Coronary artery (tissue), 2 donors: ENCODE data around the gene CLRN1.

Experiments used
- DNase-seq: peaks from one replicate; pipeline ENCODE4 v3.0.0-alpha.2; 2017; ENCODE audit warnings: low spot score
- H3K27ac ChIP-seq, 2 donors: fragments of 200-600 bp; sonication (generic); one replicate each; pipeline ENCODE4 v1.5.1; 2016 to 2019
- H3K4me3 ChIP-seq: fragments of 200-600 bp; sonication (generic); 2 replicates; pipeline ENCODE4 v1.5.1; 2016; ENCODE audit warnings: mild to moderate bottlenecking, moderate library complexity
- CTCF ChIP-seq: fragments of 200-600 bp; sonication (generic); IDR thresholded peaks from one replicate; pipeline ENCODE4 v1.5.1; 2019; ENCODE audit warnings: antibody characterized with exemption

The CLRN1 gene

DNA sequence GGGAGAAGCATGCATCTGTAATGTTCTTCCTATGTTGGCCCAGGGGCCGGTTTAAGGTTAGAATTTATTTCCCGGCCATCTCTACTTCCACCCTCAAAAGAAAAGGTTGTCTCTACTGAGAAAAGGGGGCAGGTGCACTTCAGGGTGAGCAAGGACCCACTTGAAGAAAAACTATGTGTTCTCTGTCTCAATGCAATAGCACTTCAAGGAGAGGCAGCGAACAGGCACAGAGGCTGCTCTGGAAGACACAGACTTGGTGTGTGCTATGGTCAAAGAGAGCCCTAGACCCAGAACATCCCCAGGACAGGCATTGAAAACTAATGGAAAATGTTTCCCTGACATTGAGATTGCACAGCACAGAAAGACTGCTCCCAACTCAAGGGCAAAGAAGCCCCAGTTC is 74.9 kb downstream of the CLRN1 start:
- Histone ChIP-seq H3K4me3 (no peak overlapping the region), H3K27ac (no peak overlapping the region)
- TF ChIP-seq CTCF: no peak
- DNase-seq: no peak

- no peak for TF ChIP-seq CTCF
- Histone ChIP-seq H3K27ac (no peak overlapping the region), H3K4me3 (no peak overlapping the region)
- DNase-seq: no peak
Observed at GRCh38 chr3:150890831-150891230, 81.7 kb downstream of the CLRN1 start.

- no peak for TF ChIP-seq CTCF
- no peak for DNase-seq
- Histone ChIP-seq H3K4me3 (no peak overlapping the region), H3K27ac (no peak overlapping the region)
Observed at GRCh38 chr3:150890295-150890694, 82.2 kb downstream of the CLRN1 start.

GRCh38 chr3:150889106-150889505 is 83.4 kb downstream of the CLRN1 start:
- no peak for DNase-seq
- Histone ChIP-seq H3K27ac (no peak overlapping the region), H3K4me3 (no peak overlapping the region)
- TF ChIP-seq CTCF: no peak

- no peak overlapping the region for H3K4me3 ChIP-seq
- TF ChIP-seq CTCF: no peak
- DNase-seq: no peak
Observed at GRCh38 chr3:150887031-150887430, 85.5 kb downstream of the CLRN1 start.

GRCh38 chr3:150885535-150885934 is 87.0 kb downstream of the CLRN1 start:
- no peak overlapping the region for H3K4me3 ChIP-seq
- H3K27ac ChIP-seq: no peak overlapping the region
- TF ChIP-seq CTCF: no peak
- no peak for DNase-seq

More at GRCh38 chr3:150887031-150887430, 85.5 kb downstream of the CLRN1 start:
- no peak overlapping the region for H3K27ac ChIP-seq

DNA sequence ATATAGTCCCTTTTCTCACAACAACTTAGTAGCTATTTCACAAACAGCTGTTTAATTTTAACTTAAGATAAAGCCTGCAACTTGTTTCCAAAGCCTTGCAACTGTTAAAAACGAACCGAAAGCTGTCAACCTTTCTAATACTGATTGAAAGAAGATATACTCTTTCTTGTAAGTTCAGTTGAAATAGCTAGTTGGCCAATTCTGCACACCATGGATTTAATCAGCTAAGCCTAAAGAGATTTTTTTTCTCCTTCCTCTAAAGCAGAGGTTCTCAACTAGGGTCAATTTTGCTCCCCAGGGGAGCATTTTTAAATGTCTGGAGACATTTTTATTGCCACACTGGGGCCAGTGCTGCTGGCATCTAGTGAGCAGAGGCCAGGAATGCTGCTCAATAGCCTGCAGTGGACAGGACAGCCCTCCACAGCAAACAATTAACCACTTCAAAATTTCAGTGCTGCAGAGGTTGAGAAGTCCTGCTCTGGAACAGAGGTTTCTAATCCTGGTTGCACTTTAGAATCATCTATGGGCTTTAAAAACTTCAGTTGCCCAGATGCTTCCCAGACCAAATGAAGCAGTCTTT is 93.4 kb downstream of the CLRN1 start:
- Histone ChIP-seq H3K4me3 (no peak overlapping the region), H3K27ac (no peak overlapping the region)
- no peak for DNase-seq
- TF ChIP-seq CTCF: no peak
